HG03135 (cell line): ENCODE measurements around the gene PNMA8A.
"Not testable (repeated sequence)": the region's sequence is repeated elsewhere in the genome, so short reads cannot be mapped to it uniquely, and the experiment has no call there.

Experiments
- ATAC-seq: cut with Tn5 transposase; IDR thresholded peaks from one replicate; pipeline ENCODE4 v1.9.1; 2021; ENCODE audit warnings: mild to moderate bottlenecking, moderate library complexity; ENCODE audit not compliant: unreplicated experiment

PNMA8A gene

GRCh38 chr19:46471116-46471733, at the start of gene PNMA8A:
TSS of gene PNMA8A (minus strand) at chr19:46471563. CDS start at chr19:46471035, 528 bp downstream.
- no peak for ATAC-seq

GRCh38 chr19:46520616-46521015, 49.3 kb upstream of the PNMA8A start:
- no peak for ATAC-seq

- ATAC-seq: no peak
These were observed 46.1 kb upstream of the PNMA8A start for GRCh38 chr19:46517471-46517870.

- ATAC-seq: no peak
These were observed 44.6 kb upstream of the PNMA8A start for GRCh38 chr19:46515879-46516350.

GRCh38 chr19:46515290-46515609, 43.9 kb upstream of the PNMA8A start:
- no peak for ATAC-seq

- no peak for ATAC-seq
These were observed 43.4 kb upstream of the PNMA8A start for GRCh38 chr19:46514589-46515289.

- no peak for ATAC-seq
These were observed 42.3 kb upstream of the PNMA8A start for GRCh38 chr19:46513461-46514236.

GRCh38 chr19:46511237-46511636, 39.9 kb upstream of the PNMA8A start:
- ATAC-seq: no peak

GRCh38 chr19:46508206-46508605, 36.8 kb upstream of the PNMA8A start:
- ATAC-seq: no peak

GRCh38 chr19:46503848-46504453, 32.6 kb upstream of the PNMA8A start:
- ATAC-seq: no peak

GRCh38 chr19:46502891-46503290, 31.5 kb upstream of the PNMA8A start:
- ATAC-seq: no peak

GRCh38 chr19:46499692-46500091, 28.3 kb upstream of the PNMA8A start:
- no peak for ATAC-seq

- ATAC-seq: no peak
These were observed 26.4 kb upstream of the PNMA8A start for GRCh38 chr19:46497773-46498172.

GRCh38 chr19:46496886-46497285, 25.5 kb upstream of the PNMA8A start:
- not testable (repeated sequence) for ATAC-seq

- no peak for ATAC-seq
These were observed 24.9 kb upstream of the PNMA8A start for GRCh38 chr19:46496304-46496703.

- ATAC-seq: no peak
These were observed 24.4 kb upstream of the PNMA8A start, which contains the start of gene PNMA8B for GRCh38 chr19:46495786-46496099. TSS of gene PNMA8B (minus strand) at chr19:46495867. CDS start at chr19:46495465, 402 bp downstream.

- ATAC-seq: no peak
These were observed 23.8 kb upstream of the PNMA8A start for GRCh38 chr19:46494941-46495785.

GRCh38 chr19:46494146-46494940, 23.0 kb upstream of the PNMA8A start:
- ATAC-seq: no peak

- no peak for ATAC-seq
These were observed 22.1 kb upstream of the PNMA8A start for GRCh38 chr19:46493236-46494145.
